ENCODE results near the gene ITIH4.

ITIH4 gene

GRCh38 chr3:52830535-52831258 lies at the start of gene ITIH4:
TSS of gene ITIH4 (minus strand) at chr3:52830672. CDS start at chr3:52830642, 30 bp downstream.
- no peak for DNase-seq

- DNase-seq, result no peak
Measured at GRCh38 chr3:52880047-52880446, 49.6 kb upstream of the ITIH4 start.

- DNase-seq, result no peak
Measured at GRCh38 chr3:52879581-52879980, 49.1 kb upstream of the ITIH4 start.

GRCh38 chr3:52879090-52879489 lies 48.6 kb upstream of the ITIH4 start:
- no peak for DNase-seq

- DNase-seq, result no peak
Measured at GRCh38 chr3:52877085-52877484, 46.6 kb upstream of the ITIH4 start.

- no peak for DNase-seq
Measured at GRCh38 chr3:52874864-52875587, 44.6 kb upstream of the ITIH4 start.

GRCh38 chr3:52874160-52874701 lies 43.8 kb upstream of the ITIH4 start:
- DNase-seq, result no peak

- DNase-seq, result no peak
Measured at GRCh38 chr3:52873433-52874159, 43.1 kb upstream of the ITIH4 start.

- DNase-seq, result no peak
Measured at GRCh38 chr3:52872245-52872644, 41.8 kb upstream of the ITIH4 start.

- no peak for DNase-seq
Measured at GRCh38 chr3:52871761-52872160, 41.3 kb upstream of the ITIH4 start.

- DNase-seq, result no peak
Measured at GRCh38 chr3:52870471-52870870, 40.0 kb upstream of the ITIH4 start.

GRCh38 chr3:52866427-52866826 lies 36.0 kb upstream of the ITIH4 start:
- no peak for DNase-seq

GRCh38 chr3:52865994-52866393 lies 35.5 kb upstream of the ITIH4 start:
- no peak for DNase-seq

- no peak for DNase-seq
Measured at GRCh38 chr3:52860424-52860768, 29.9 kb upstream of the ITIH4 start.

GRCh38 chr3:52859686-52860423 lies 29.4 kb upstream of the ITIH4 start:
- no peak for DNase-seq

GRCh38 chr3:52857864-52858263 lies 27.4 kb upstream of the ITIH4 start:
- no peak for DNase-seq

GRCh38 chr3:52857133-52857532 lies 26.7 kb upstream of the ITIH4 start:
- no peak for DNase-seq

GRCh38 chr3:52856666-52857065 lies 26.2 kb upstream of the ITIH4 start:
- no peak for DNase-seq

- no peak for DNase-seq
Measured at GRCh38 chr3:52854013-52854412, 23.5 kb upstream of the ITIH4 start.

GRCh38 chr3:52852419-52852818 lies 21.9 kb upstream of the ITIH4 start:
- no peak for DNase-seq

GRCh38 chr3:52851348-52851747 lies 20.9 kb upstream of the ITIH4 start:
- DNase-seq, result no peak

- no peak for DNase-seq
Measured at GRCh38 chr3:52849656-52850055, 19.2 kb upstream of the ITIH4 start.

GRCh38 chr3:52848617-52849016 lies 18.1 kb upstream of the ITIH4 start:
- no peak for DNase-seq
